H9 (cell line): Measurements from ENCODE around the gene MPST. TPM values are rescaled to one million over a fixed set of nuclear protein-coding genes. Genes with fewer than 3 reads are reported as not detected.

Source experiments
- DNase-seq: peaks from one replicate; pipeline ENCODE4 v3.0.0-alpha.2; 2017
- H2AFZ ChIP-seq: one replicate; pipeline ENCODE4 v1.6.1; 2013; ENCODE audit warnings: mild to moderate bottlenecking, low read length, control low read depth, moderate library complexity
- H2AK5ac ChIP-seq: 2 replicates; pipeline ENCODE4 v1.6.1; 2013; ENCODE audit warnings: low read length, control low read depth, mixed read lengths; ENCODE audit not compliant: insufficient read length
- H2BK120ac ChIP-seq: one replicate; pipeline ENCODE4 v1.6.1; 2013; ENCODE audit warnings: low read depth, mild to moderate bottlenecking, low read length, control low read depth, inconsistent platforms; ENCODE audit not compliant: poor library complexity, severe bottlenecking
- H2BK12ac ChIP-seq: 2 replicates; pipeline ENCODE4 v1.6.1; 2013; ENCODE audit warnings: low read length, control low read depth, mixed read lengths, low read depth; ENCODE audit not compliant: insufficient read length
- H2BK15ac ChIP-seq: 2 replicates; pipeline ENCODE4 v1.6.1; 2013; ENCODE audit warnings: low read depth, low read length, control low read depth
- H2BK20ac ChIP-seq: one replicate; pipeline ENCODE4 v1.6.1; 2013; ENCODE audit warnings: low read depth, mild to moderate bottlenecking, low read length, control low read depth, inconsistent platforms; ENCODE audit not compliant: poor library complexity, severe bottlenecking
- H2BK5ac ChIP-seq: 2 replicates; pipeline ENCODE4 v1.6.1; 2013; ENCODE audit warnings: low read length, control low read depth, mixed read lengths; ENCODE audit not compliant: insufficient read length
- H3K14ac ChIP-seq: 2 replicates; pipeline ENCODE4 v1.6.1; 2013; ENCODE audit warnings: low read length, control low read depth; ENCODE audit not compliant: insufficient read depth
- H3K18ac ChIP-seq: 2 replicates; pipeline ENCODE4 v1.6.1; 2013; ENCODE audit warnings: low read depth, mild to moderate bottlenecking, mixed read lengths, low read length, control low read depth; ENCODE audit not compliant: insufficient read length
- H3K23ac ChIP-seq: 2 replicates; pipeline ENCODE4 v1.6.1; 2013; ENCODE audit warnings: low read length, control low read depth, mixed read lengths, low read depth; ENCODE audit not compliant: insufficient read length
- H3K23me2 ChIP-seq: 2 replicates; pipeline ENCODE4 v1.6.1; 2013; ENCODE audit warnings: low read depth, mild to moderate bottlenecking, mixed read lengths, low read length, control low read depth; ENCODE audit not compliant: insufficient read length, poor library complexity, severe bottlenecking
- H3K27ac ChIP-seq: 2 replicates; pipeline ENCODE4 v1.5.1; 2013; ENCODE audit warnings: low read length, control low read depth, mixed read lengths, low read depth; ENCODE audit not compliant: insufficient read length
- H3K27me3 ChIP-seq: 2 replicates; pipeline ENCODE4 v1.6.1; 2013; ENCODE audit warnings: low read length, control low read depth, inconsistent platforms; ENCODE audit not compliant: insufficient read depth
- H3K4ac ChIP-seq: 2 replicates; pipeline ENCODE4 v1.6.1; 2013; ENCODE audit warnings: low read depth, mild to moderate bottlenecking, control low read depth, inconsistent platforms, low read length, moderate library complexity
- H3K4me1 ChIP-seq: 2 replicates; pipeline ENCODE4 v1.6.1; 2013; ENCODE audit warnings: low read length, control low read depth, inconsistent platforms; ENCODE audit not compliant: insufficient read depth
- H3K4me2 ChIP-seq: 2 replicates; pipeline ENCODE4 v1.6.1; 2013; ENCODE audit warnings: low read length, control low read depth, mixed read lengths; ENCODE audit not compliant: insufficient read length, insufficient read depth
- H3K56ac ChIP-seq: 2 replicates; pipeline ENCODE4 v1.6.1; 2013; ENCODE audit warnings: low read depth, mild to moderate bottlenecking, mixed read lengths, low read length, control low read depth; ENCODE audit not compliant: insufficient read length
- H3K79me1 ChIP-seq: 2 replicates; pipeline ENCODE4 v1.6.1; 2013; ENCODE audit warnings: low read depth, mild to moderate bottlenecking, moderate library complexity, low read length, control low read depth, inconsistent platforms; ENCODE audit not compliant: insufficient read depth, poor library complexity, severe bottlenecking
- H3K79me2 ChIP-seq: 2 replicates; pipeline ENCODE4 v1.6.1; 2013; ENCODE audit warnings: low read length, control low read depth, inconsistent platforms; ENCODE audit not compliant: insufficient read depth
- H3K9ac ChIP-seq: 2 replicates; pipeline ENCODE4 v1.6.1; 2013; ENCODE audit warnings: low read length, control low read depth, mixed read lengths; ENCODE audit not compliant: insufficient read length; ENCODE audit errors: extremely low read depth
- H3K9me3 ChIP-seq: one replicate; pipeline ENCODE4 v1.6.1; 2013; ENCODE audit warnings: low read depth, low read length, inconsistent platforms; ENCODE audit not compliant: control insufficient read depth
- H3T11ph ChIP-seq: one replicate; pipeline ENCODE4 v1.6.1; 2013; ENCODE audit warnings: mild to moderate bottlenecking, low read length, control low read depth, inconsistent platforms
- H4K20me1 ChIP-seq: one replicate; pipeline ENCODE4 v1.6.1; 2013; ENCODE audit not compliant: control insufficient read depth, insufficient read length, insufficient read depth
- H4K5ac ChIP-seq: 2 replicates; pipeline ENCODE4 v1.6.1; 2013; ENCODE audit warnings: low read depth, mild to moderate bottlenecking, mixed read lengths, low read length, control low read depth; ENCODE audit not compliant: insufficient read length
- H4K8ac ChIP-seq: replicated peaks from 2 replicates; pipeline ENCODE4 v1.6.1; 2013; ENCODE audit warnings: low read length, control low read depth, mixed read lengths, low read depth; ENCODE audit not compliant: insufficient read length
- H4K91ac ChIP-seq: 2 replicates; pipeline ENCODE4 v1.6.1; 2013; ENCODE audit warnings: low read depth, mild to moderate bottlenecking, moderate library complexity, mixed read lengths, low read length, control low read depth; ENCODE audit not compliant: insufficient read length
- H3K27ac Mint-ChIP-seq, 3 experiments: 2 replicates in 2 of 3; 3 replicates in 1 of 3; pipeline ENCODE4 v1.8.0; 2020 to 2021; ENCODE audit warnings: mixed read lengths in 3 of 3, mild to moderate bottlenecking in 1 of 3, moderate library complexity in 1 of 3
- H3K27me3 Mint-ChIP-seq: 2 replicates; pipeline ENCODE4 v1.8.0; 2021; ENCODE audit warnings: low read depth, mild to moderate bottlenecking, moderate library complexity, mixed read lengths
- H3K36me3 Mint-ChIP-seq, 3 experiments: 2 replicates in 2 of 3; 3 replicates in 1 of 3; pipeline ENCODE4 v1.8.0; 2020 to 2021; ENCODE audit warnings: low read depth in 3 of 3, mixed read lengths in 3 of 3; ENCODE audit not compliant: insufficient read depth in 1 of 3
- H3K4me1 Mint-ChIP-seq, 2 experiments: 2 replicates each; pipeline ENCODE4 v1.8.0; 2020; ENCODE audit warnings: mixed read lengths in 2 of 2
- H3K4me3 Mint-ChIP-seq, 2 experiments: 2 replicates in 1 of 2; 3 replicates in 1 of 2; pipeline ENCODE4 v1.8.0; 2020 to 2021; ENCODE audit warnings: mild to moderate bottlenecking in 2 of 2, mixed read lengths in 2 of 2, moderate library complexity in 1 of 2
- H3K9me3 Mint-ChIP-seq, 2 experiments: 2 replicates in 1 of 2; 3 replicates in 1 of 2; pipeline ENCODE4 v1.8.0; 2020; ENCODE audit warnings: mild to moderate bottlenecking in 2 of 2, mixed read lengths in 2 of 2, moderate library complexity in 1 of 2
- CTCF ChIP-seq: fragments of 200-600 bp; sonication (generic); conservative IDR thresholded peaks from 3 replicates; pipeline ENCODE4 v1.8.0; 2021; ENCODE audit warnings: antibody characterized with exemption, mild to moderate bottlenecking
- whole genome bisulfite sequencing: extraction: QIAGEN DNeasy Blood & Tissue Kit; methylation state at CpG from one replicate; pipeline ENCODE4 v1.1.7; 2013; ENCODE audit warnings: missing lambda C conversion rate, low lambda C conversion rate, mixed read lengths; ENCODE audit not compliant: insufficient read length; ENCODE audit errors: extremely low coverage; 5-methylcytosine and 5-hydroxymethylcytosine counted together
- total RNA-seq: library from RNA; stranded (reverse); gene quantifications from 2 replicates; pipeline ENCODE4 v1.2.1, GENCODE V29; 2021

The MPST gene
- total RNA-seq, 1 experiment from 2014 or later = 70.5 TPM

DNA sequence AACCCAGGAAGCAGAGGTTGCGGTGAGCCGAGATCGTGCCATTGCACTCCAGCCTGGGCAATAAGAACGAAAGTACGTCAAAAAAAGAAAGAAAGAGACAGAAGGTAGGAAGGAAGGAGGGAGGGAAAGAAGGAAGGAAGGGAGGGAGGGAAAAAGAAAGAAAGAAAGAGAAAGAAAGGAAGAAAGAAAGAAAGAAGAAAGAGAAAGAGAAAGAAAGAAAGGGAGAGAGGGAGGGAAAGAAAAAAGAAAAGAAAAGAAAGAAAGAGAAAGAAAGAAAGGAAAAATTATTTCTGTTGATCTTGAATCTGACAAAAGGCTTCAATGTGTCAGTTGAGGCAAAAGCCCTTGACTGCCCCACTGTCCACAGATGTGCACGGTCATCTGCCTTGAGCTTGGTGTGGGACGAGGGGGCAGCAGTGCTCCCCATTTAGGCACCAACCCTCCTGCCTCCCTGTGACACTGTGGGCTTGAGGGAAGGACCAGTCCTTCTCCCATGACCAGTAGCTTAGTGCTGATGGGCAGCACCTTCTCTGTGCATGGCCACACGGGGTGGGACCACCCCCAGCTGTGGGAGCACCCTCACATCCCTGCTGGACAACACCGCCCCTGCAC, 56.4 kb downstream of the MPST start:
- no peaks in the 10 kb centered on the region for H3K23me2 ChIP-seq
- Mint-ChIP-seq H3K4me3 (no peak overlapping the region), H3K36me3 (no peaks in the 10 kb centered on the region), H3K9me3 (no peaks in the 10 kb centered on the region), H3K4me1 (peaks cover 10% of the 10 kb centered on the region in 2 experiments; a peak in 3 of 4 replicates), H3K27ac (no peak overlapping the region), H3K27me3 (peaks cover 23% of the 10 kb centered on the region)
- no peak overlapping the region for H3K56ac ChIP-seq
- H3K18ac ChIP-seq = no peak overlapping the region
- DNase-seq = no peak
- WGBS = no CpG with 5 or more reads among the region's 9 CpGs
- no peak overlapping the region for H4K8ac ChIP-seq
- no peak overlapping the region for H3K23ac ChIP-seq
- no peak overlapping the region for H4K91ac ChIP-seq
- H3K27me3 ChIP-seq = peaks cover 7% of the 10 kb centered on the region; the same call in 1 of the 2 replicates
- H3T11ph ChIP-seq = no peak overlapping the region
- no peak overlapping the region for H4K5ac ChIP-seq
- no peak overlapping the region for H3K14ac ChIP-seq
- H2BK20ac ChIP-seq = no peak overlapping the region
- no peak overlapping the region for H2AFZ ChIP-seq
- no peak overlapping the region for H2BK120ac ChIP-seq
- no peak for TF ChIP-seq CTCF
- H3K9ac ChIP-seq = no peak overlapping the region
- H4K20me1 ChIP-seq = no peaks in the 10 kb centered on the region
- H2AK5ac ChIP-seq = no peak overlapping the region
- no peak overlapping the region for H3K4me2 ChIP-seq
- no peaks in the 10 kb centered on the region for H3K9me3 ChIP-seq
- H3K4ac ChIP-seq = no peak overlapping the region
- no peak overlapping the region for H3K27ac ChIP-seq
- H2BK5ac ChIP-seq = no peak overlapping the region
- no peaks in the 10 kb centered on the region; the same call in 1 of the 2 replicates for H3K4me1 ChIP-seq
- no peaks in the 10 kb centered on the region for H3K79me1 ChIP-seq
- no peaks in the 10 kb centered on the region for H3K79me2 ChIP-seq
- H2BK12ac ChIP-seq = no peak overlapping the region
- no peak overlapping the region for H2BK15ac ChIP-seq
